ENCODE measurements around the gene CDC25B.

The CDC25B gene

DNA sequence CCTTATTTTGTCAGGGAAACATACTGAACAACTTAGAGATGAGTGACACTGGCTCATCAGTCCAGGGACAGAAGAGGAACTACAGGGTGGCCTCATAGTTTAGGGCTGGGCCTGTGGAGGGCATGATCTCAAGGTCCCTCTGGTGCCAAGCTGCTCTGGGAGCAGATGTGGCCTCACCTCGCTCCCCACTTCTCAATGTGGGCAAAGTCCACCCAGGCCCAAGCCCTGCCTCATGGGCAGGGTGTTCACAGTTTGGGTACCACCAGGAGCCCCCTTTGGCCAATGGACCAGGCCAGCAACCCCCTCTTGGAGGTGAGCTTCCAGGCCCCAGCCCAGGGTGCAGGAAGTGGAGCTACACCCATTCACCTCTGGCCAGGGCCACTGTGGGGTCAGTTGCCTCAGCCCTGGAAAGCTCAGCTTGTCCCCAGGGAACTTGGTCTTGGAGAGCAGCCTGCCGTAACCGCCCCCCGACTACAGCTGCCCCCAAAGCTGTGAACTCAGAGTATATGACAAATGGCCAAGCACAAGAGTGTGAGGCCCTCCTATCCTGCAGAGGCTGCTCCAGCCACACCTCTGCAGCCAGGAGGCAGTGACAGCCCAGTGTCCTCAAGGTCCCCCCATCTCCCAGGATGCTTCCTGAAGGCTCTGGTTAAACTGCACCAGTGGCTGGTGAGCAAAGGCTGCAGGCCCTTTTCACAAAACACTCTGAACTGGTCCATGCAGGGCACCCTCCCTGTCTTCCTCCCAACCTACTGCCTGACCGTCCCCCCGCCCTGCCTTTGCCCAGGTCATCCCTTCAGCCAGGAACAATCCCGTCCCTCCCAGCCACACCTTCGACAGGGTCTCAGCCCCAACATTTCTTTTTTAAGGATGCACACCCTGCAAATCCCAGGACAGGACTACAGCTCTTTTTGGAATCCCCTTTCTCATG lies 32.2 kb upstream of the CDC25B start:
- TF ChIP-seq, protein P1, sequence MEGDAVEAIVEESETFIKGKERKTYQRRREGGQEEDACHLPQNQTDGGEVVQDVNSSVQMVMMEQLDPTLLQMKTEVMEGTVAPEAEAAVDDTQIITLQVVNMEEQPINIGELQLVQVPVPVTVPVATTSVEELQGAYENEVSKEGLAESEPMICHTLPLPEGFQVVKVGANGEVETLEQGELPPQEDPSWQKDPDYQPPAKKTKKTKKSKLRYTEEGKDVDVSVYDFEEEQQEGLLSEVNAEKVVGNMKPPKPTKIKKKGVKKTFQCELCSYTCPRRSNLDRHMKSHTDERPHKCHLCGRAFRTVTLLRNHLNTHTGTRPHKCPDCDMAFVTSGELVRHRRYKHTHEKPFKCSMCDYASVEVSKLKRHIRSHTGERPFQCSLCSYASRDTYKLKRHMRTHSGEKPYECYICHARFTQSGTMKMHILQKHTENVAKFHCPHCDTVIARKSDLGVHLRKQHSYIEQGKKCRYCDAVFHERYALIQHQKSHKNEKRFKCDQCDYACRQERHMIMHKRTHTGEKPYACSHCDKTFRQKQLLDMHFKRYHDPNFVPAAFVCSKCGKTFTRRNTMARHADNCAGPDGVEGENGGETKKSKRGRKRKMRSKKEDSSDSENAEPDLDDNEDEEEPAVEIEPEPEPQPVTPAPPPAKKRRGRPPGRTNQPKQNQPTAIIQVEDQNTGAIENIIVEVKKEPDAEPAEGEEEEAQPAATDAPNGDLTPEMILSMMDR (conservative IDR thresholded peaks at IDR 0.05; ENCODE audit: low read depth, low read length) = no peak
- DNase-seq (ENCODE audit: low read depth) = no peak
- H3K4me3 ChIP-seq (ENCODE audit: low read length) = no peak overlapping the region

DNA sequence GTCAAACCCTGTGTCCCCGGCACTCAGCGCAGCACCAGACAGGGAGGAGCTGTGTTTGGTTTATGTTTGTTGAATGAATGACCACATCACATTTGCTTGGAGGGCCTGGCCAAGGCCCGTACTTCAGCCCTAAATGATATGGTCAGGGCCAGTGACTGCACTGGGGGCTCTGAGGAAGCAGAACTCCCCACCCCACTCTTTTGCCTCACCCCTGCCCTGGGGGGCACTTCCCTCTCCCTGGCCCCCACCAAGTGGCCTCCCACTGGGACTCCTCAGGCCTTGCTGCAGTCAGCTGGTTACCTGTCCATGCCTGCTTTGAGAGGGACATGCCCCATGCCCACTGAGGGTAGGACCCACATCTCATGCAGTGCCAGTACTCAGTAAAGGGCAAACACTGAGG lies 31.5 kb upstream of the CDC25B start:
- TF ChIP-seq, protein P1 (conservative IDR thresholded peaks at IDR 0.05; ENCODE audit: low read depth, low read length) = no peak
- no peak for DNase-seq (ENCODE audit: low read depth)
- no peak overlapping the region for H3K4me3 ChIP-seq (ENCODE audit: low read length)

DNA sequence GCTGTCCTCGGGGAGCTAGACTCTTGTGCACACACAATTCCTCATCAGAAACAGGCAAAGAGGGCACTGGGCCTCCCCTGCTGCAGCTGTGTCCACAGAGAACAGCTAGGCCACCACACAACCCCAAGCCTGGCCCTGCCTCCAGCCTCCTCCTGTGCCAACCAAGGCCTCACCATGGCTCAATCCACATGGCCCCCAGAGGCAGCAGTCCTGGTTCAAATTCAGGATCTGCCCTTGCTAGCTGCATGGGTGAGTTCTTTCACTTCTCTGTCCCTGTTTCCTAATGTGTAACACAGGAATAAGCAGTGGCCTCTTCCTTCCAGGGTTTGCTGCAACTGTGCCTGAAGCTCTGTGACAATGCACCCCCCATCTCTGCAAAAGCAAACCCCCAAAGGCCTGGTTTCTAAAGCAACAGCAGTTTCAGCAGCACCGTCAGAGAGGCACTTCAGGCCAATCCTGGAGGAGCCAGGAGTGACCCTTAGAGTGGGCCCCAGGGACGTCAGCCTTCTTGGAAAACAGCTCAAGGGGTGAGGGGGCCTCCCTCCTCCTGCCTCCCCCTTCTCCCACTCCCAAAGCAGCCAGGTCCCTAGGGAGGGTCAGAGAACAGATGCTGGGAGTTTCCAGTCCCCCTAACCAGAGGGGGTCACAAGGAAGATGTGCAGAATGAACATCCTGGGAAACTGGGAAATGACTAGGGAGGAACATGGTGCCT lies 30.8 kb upstream of the CDC25B start:
- DNase-seq (ENCODE audit: low read depth) = no peak
- TF ChIP-seq, protein P1 (conservative IDR thresholded peaks at IDR 0.05; ENCODE audit: low read depth, low read length) = no peak
- H3K4me3 ChIP-seq (ENCODE audit: low read length) = no peak overlapping the region

GRCh38 chr20:3766422-3767109 lies 29.5 kb upstream of the CDC25B start:
- peak overlapping the region; percentile 70 for H3K4me3 ChIP-seq (ENCODE audit: low read length)
- TF ChIP-seq, protein P1 (conservative IDR thresholded peaks at IDR 0.05; ENCODE audit: low read depth, low read length) = no peak
- DNase-seq (ENCODE audit: low read depth) = no peak

GRCh38 chr20:3767110-3767426 lies 29.0 kb upstream of the CDC25B start:
- no peak for DNase-seq (ENCODE audit: low read depth)
- TF ChIP-seq, protein P1 (conservative IDR thresholded peaks at IDR 0.05; ENCODE audit: low read depth, low read length) = no peak
- H3K4me3 ChIP-seq (ENCODE audit: low read length) = peak overlapping the region; percentile 70

- peak within 1 kb of the TSS; percentile 78 for H3K4me3 ChIP-seq (ENCODE audit: low read length)
- DNase-seq (ENCODE audit: low read depth) = peak; percentile 96
- TF ChIP-seq, protein P1 (conservative IDR thresholded peaks at IDR 0.05; ENCODE audit: low read depth, low read length) = peak; percentile 24
These were observed 28.4 kb upstream of the CDC25B start, which contains the start of gene ADISSP for GRCh38 chr20:3767427-3768341. Gene ADISSP, minus strand, starts transcription at chr20:3767753. Its CDS starts 7,653 bp downstream, at chr20:3760100.
